ENCODE data around the gene TNIK.

- no peak for TF ChIP-seq CTCF (IDR thresholded peaks at IDR 0.05)
- no peak for TF ChIP-seq POLR2A (IDR thresholded peaks at IDR 0.05)
Observed at GRCh38 chr3:171489348-171489747, 29.1 kb upstream of the TNIK start.

All from prostate gland (tissue), 2 donors.